CD14-positive monocyte (primary cell): ENCODE measurements around the gene RNF141. TPM values are rescaled to one million over a fixed set of nuclear protein-coding genes. Genes with fewer than 3 reads are reported as not detected.

Source experiments
- DNase-seq, 3 donors: peaks; one replicate each; pipeline ENCODE4 v3.0.0-alpha.2; 2011 to 2022
- H2AFZ ChIP-seq: 2 replicates; pipeline ENCODE4 v1.6.0; 2012; ENCODE audit warnings: mild to moderate bottlenecking, low read depth, low read length, inconsistent platforms; ENCODE audit not compliant: insufficient read depth, poor library complexity, severe bottlenecking
- H3K27ac ChIP-seq, 2 donors: 1 replicate in 1 of 2; 2 replicates in 1 of 2; pipeline ENCODE4 v1.5.1; 2012 to 2013; ENCODE audit warnings: low read length in 2 of 2, control low read depth in 1 of 2, inconsistent platforms in 1 of 2, low read depth in 1 of 2, mild to moderate bottlenecking in 1 of 2
- H3K27me3 ChIP-seq, 2 donors: one replicate each; pipeline versions ENCODE4 v1.6.0 to v1.6.1; 2011 to 2013; ENCODE audit warnings: low read length in 2 of 2; ENCODE audit not compliant: control insufficient read depth in 2 of 2, insufficient read depth in 2 of 2
- H3K36me3 ChIP-seq, 2 donors: replicated peaks in 1 of 2; 1 replicate in 1 of 2; 2 replicates in 1 of 2; pipeline versions ENCODE4 v1.5.1 to v1.6.1; 2012 to 2013; ENCODE audit warnings: low read length in 2 of 2, control low read depth in 1 of 2, inconsistent platforms in 1 of 2, mild to moderate bottlenecking in 1 of 2; ENCODE audit not compliant: insufficient read depth in 2 of 2, control insufficient read depth in 1 of 2
- H3K4me1 ChIP-seq, 2 donors: 1 replicate in 1 of 2; 2 replicates in 1 of 2; pipeline versions ENCODE4 v1.5.1 to v1.6.1; 2012 to 2013; ENCODE audit warnings: low read length in 2 of 2, control low read depth in 1 of 2, inconsistent platforms in 1 of 2, mild to moderate bottlenecking in 1 of 2, moderate library complexity in 1 of 2; ENCODE audit not compliant: insufficient read depth in 2 of 2, control insufficient read depth in 1 of 2
- H3K4me2 ChIP-seq: replicated peaks from 2 replicates; pipeline ENCODE3; 2012; ENCODE audit warnings: low read length, moderate library complexity, mild to moderate bottlenecking; ENCODE audit not compliant: poor library complexity, severe bottlenecking; ENCODE audit errors: extremely low read depth
- H3K4me3 ChIP-seq, 3 experiments: fragments of 200-600 bp in 1 of 3; sonication (generic) in 1 of 3; replicated peaks in 1 of 3; 1 replicate in 2 of 3; 2 replicates in 1 of 3; pipeline ENCODE4 v1.5.1; 2011 to 2013; ENCODE audit warnings: low read length in 3 of 3, mild to moderate bottlenecking in 3 of 3, control low read depth in 2 of 3, low read depth in 2 of 3, inconsistent platforms in 1 of 3, moderate library complexity in 1 of 3
- H3K79me2 ChIP-seq: 2 replicates; pipeline ENCODE4 v1.6.0; 2012; ENCODE audit warnings: mild to moderate bottlenecking, control low read depth, inconsistent platforms, low read length, moderate library complexity; ENCODE audit not compliant: insufficient read depth
- H3K9ac ChIP-seq: 2 replicates; pipeline ENCODE4 v1.6.0; 2017; ENCODE audit warnings: low read length, mild to moderate bottlenecking; ENCODE audit not compliant: insufficient read depth, poor library complexity, severe bottlenecking
- H3K9me3 ChIP-seq, 2 donors: replicated peaks in 1 of 2; 1 replicate in 1 of 2; 2 replicates in 1 of 2; pipeline versions ENCODE4 v1.5.1 to v1.6.1; 2012 to 2013; ENCODE audit warnings: low read length in 2 of 2, control low read depth in 1 of 2; ENCODE audit not compliant: control insufficient read depth in 1 of 2, insufficient read depth in 1 of 2
- H4K20me1 ChIP-seq: 2 replicates; pipeline ENCODE4 v1.6.0; 2012; ENCODE audit warnings: mild to moderate bottlenecking, low read length, control low read depth, moderate library complexity; ENCODE audit not compliant: insufficient read depth
- H3K27ac Mint-ChIP-seq, 7 donors: one replicate each; pipeline ENCODE4 v1.8.0; 2020; ENCODE audit warnings: mild to moderate bottlenecking in 7 of 7, mixed read lengths in 7 of 7, moderate library complexity in 6 of 7, inconsistent platforms in 2 of 7
- H3K27me3 Mint-ChIP-seq, 3 donors: one replicate each; pipeline ENCODE4 v1.8.0; 2021 to 2022; ENCODE audit warnings: low read depth in 3 of 3, mild to moderate bottlenecking in 3 of 3, mixed read lengths in 3 of 3, moderate library complexity in 3 of 3, inconsistent platforms in 1 of 3
- H3K36me3 Mint-ChIP-seq, 2 donors: one replicate each; pipeline ENCODE4 v1.8.0; 2020; ENCODE audit warnings: mixed read lengths in 2 of 2, inconsistent platforms in 1 of 2, mild to moderate bottlenecking in 1 of 2
- H3K4me1 Mint-ChIP-seq: one replicate; pipeline ENCODE4 v1.8.0; 2020; ENCODE audit warnings: mild to moderate bottlenecking, mixed read lengths
- H3K4me3 Mint-ChIP-seq, 2 donors: one replicate each; pipeline ENCODE4 v1.8.0; 2020; ENCODE audit warnings: mild to moderate bottlenecking in 2 of 2, mixed read lengths in 2 of 2, moderate library complexity in 1 of 2
- H3K9me3 Mint-ChIP-seq, 7 donors: one replicate each; pipeline ENCODE4 v1.8.0; 2020 to 2022; ENCODE audit warnings: mixed read lengths in 7 of 7, mild to moderate bottlenecking in 6 of 7, moderate library complexity in 6 of 7, inconsistent platforms in 2 of 7
- WGBS: methylation state at CpG from one replicate; pipeline ENCODE4 v1.1.5; 2013; ENCODE audit warnings: missing lambda C conversion rate; ENCODE audit not compliant: insufficient coverage; 5-methylcytosine and 5-hydroxymethylcytosine counted together
- intact Hi-C, 2 donors: fragments of 100-400 bp; cut with micrococcal nuclease; formaldehyde crosslinking; loops; one replicate each; pipeline versions ENCODE4 v1.15.0 to v1.15.1; 2023
- polyA plus RNA-seq, 3 donors: library from polyadenylated mRNA; depleted of rRNA in 1 of 3; unstranded in 2 of 3; stranded (reverse) in 1 of 3; fragments of 300-500 nt in 2 of 3; fragments of >200 nt in 1 of 3; fragmentation: Illumina TruSeq in 2 of 3; gene quantifications; 1 replicate in 2 of 3; 2 replicates in 1 of 3; pipeline ENCODE4 v1.2.3, GENCODE V29; 2012 to 2021
- TF ChIP-seq, protein P1 (sequence below): fragments of 200-600 bp; IDR thresholded peaks from one replicate; pipeline ENCODE4 v1.8.0; 2022; ENCODE audit warnings: antibody characterized with exemption, mild to moderate bottlenecking

The RNF141 gene
- polyA plus RNA-seq, 3 donors: 19.7 to 114 (median 98.3) TPM

DNA sequence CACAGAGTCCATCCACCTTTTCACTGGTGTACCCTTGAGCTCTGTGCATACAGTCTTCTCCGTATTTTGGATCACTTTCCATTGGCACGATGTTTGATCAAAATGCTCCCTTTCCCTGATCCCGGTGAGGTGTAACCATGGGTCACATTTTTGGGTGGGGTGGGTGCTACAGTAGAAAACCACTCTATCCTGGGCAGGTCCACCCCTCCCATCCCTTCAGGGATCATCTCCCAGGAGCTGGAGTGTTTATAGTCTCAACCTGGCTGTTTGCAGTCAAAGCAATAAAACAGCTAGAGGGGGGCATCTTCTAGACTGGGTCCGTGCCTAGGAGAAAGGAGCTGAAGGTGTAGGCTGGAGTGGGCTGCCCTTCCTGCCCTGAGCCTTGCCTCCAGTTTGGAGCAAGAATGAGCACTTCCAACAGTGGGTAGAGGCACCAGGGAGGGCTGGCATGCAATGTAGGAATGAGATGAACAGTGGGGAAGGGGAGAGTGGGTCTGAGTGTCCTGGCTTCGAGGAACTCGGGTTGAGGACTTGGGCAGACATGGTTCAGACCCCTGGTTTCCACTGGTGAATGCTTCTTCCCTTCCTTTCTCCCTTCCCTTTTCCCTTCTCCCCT is 38.8 kb downstream of the RNF141 start:
- TF ChIP-seq, protein P1, sequence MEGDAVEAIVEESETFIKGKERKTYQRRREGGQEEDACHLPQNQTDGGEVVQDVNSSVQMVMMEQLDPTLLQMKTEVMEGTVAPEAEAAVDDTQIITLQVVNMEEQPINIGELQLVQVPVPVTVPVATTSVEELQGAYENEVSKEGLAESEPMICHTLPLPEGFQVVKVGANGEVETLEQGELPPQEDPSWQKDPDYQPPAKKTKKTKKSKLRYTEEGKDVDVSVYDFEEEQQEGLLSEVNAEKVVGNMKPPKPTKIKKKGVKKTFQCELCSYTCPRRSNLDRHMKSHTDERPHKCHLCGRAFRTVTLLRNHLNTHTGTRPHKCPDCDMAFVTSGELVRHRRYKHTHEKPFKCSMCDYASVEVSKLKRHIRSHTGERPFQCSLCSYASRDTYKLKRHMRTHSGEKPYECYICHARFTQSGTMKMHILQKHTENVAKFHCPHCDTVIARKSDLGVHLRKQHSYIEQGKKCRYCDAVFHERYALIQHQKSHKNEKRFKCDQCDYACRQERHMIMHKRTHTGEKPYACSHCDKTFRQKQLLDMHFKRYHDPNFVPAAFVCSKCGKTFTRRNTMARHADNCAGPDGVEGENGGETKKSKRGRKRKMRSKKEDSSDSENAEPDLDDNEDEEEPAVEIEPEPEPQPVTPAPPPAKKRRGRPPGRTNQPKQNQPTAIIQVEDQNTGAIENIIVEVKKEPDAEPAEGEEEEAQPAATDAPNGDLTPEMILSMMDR: no peak
- H3K27me3 Mint-ChIP-seq: peaks cover 0 to 3% (median 0%) of the 10 kb centered on the region in 3 donors
- WGBS: 80% methylated on average over 2 of the region's 6 CpGs
- no peaks in the 10 kb centered on the region for H3K9me3 Mint-ChIP-seq
- peaks cover 64 to 83% of the 10 kb centered on the region in 2 donors for H3K36me3 Mint-ChIP-seq
- Histone ChIP-seq H3K4me2 (peak overlapping the region; percentile 56), H3K27ac (peak overlapping the region; percentile 84 to 97), H4K20me1 (no peaks in the 10 kb centered on the region), H2AFZ (peak overlapping the region; percentile 9), H3K9ac (peak overlapping the region; percentile 60), H3K79me2 (peaks cover 9% of the 10 kb centered on the region), H3K27me3 (no peaks in the 10 kb centered on the region), H3K36me3 (peaks cover 43 to 55% of the 10 kb centered on the region in 2 donors), H3K4me1 (peaks cover 59 to 66% of the 10 kb centered on the region in 2 donors), H3K4me3 (peak overlapping the region in 1 of 3 experiments; percentile 50), H3K9me3 (no peaks in the 10 kb centered on the region)
- DNase-seq: no peak
- peak overlapping the region in 1 of 2 donors; percentile 76 for H3K4me3 Mint-ChIP-seq
- peak overlapping the region; percentile 96 to 98 (median 97) for H3K27ac Mint-ChIP-seq
- intact Hi-C loops: loop anchor here in 1 of 2 donors (5.0 to 10.0 kb wide), 2 partner anchors 45 to 233 kb away; partner anchors contain the start of gene AMPD3
- H3K4me1 Mint-ChIP-seq: peaks cover 50% of the 10 kb centered on the region

DNA sequence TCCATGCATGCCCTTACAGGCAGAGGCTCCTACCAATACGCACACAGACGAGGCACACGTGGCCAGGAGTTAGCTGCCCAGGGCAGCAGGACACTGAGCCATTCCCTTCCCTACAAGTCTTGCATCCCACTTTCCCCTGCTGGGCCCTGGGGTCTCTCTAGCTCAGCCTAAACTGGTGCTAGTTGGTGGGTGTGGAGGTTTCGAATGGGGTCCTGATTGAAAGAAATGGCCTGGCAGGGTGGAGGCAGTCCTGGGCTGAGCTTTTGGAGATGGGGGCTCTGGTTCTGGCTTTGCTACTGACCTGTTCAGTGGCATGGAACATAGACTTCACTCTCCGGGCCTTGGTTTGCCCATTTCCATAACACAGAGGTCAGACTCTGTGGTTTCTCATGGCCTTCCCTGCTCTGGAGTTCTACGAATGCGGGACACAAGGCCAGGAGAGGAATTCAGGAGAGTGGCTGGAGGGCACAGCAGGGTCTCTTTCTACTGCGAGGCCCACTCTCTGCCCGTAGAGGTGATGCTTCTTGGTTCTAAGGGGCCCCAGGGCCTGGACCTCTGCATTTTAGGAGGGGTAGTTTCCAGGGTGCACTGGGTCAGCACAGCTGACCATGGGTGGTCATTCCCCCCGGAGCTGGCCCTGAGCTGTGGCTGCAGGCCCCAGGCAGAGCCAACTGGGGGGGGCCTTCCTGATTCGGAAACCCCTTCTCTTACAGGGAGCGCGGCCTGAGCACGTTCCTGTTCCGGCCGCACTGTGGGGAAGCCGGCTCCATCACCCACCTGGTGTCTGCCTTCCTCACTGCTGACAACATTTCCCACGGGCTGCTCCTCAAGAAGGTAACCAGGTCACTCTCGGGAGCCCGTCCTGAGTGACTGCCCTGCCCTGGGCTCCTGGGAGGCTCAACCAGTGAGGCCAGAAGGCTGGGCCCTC is 40.0 kb downstream of the RNF141 start:
- TF ChIP-seq, protein P1: no peak
- peak in 1 of 3 donors; percentile 3 for DNase-seq
- H3K4me1 Mint-ChIP-seq: peaks cover 47% of the 10 kb centered on the region
- Histone ChIP-seq H3K4me3 (no peak overlapping the region), H3K36me3 (peaks cover 54 to 58% of the 10 kb centered on the region in 2 donors), H3K4me2 (no peak overlapping the region), H3K27me3 (no peaks in the 10 kb centered on the region), H3K9me3 (no peaks in the 10 kb centered on the region), H2AFZ (no peak overlapping the region), H3K27ac (peak overlapping the region; percentile 43 to 64), H3K4me1 (peaks cover 56 to 58% of the 10 kb centered on the region in 2 donors), H3K79me2 (peaks cover 9% of the 10 kb centered on the region), H4K20me1 (no peaks in the 10 kb centered on the region), H3K9ac (no peak overlapping the region)
- H3K27me3 Mint-ChIP-seq: peaks cover 0 to 3% (median 0%) of the 10 kb centered on the region in 3 donors
- 100% methylated on average over 13 of the region's 20 CpGs for WGBS
- no peak overlapping the region for H3K4me3 Mint-ChIP-seq
- peak overlapping the region in 5 of 7 donors; percentile 46 to 96 (median 76) for H3K27ac Mint-ChIP-seq
- no peaks in the 10 kb centered on the region for H3K9me3 Mint-ChIP-seq
- intact Hi-C loops: loop anchor here in 1 of 2 donors (5.0 to 10.0 kb wide), 2 partner anchors 44 to 234 kb away; partner anchors contain the start of gene AMPD3
- peaks cover 67 to 83% of the 10 kb centered on the region in 2 donors for H3K36me3 Mint-ChIP-seq
